Posterior cingulate gyrus (tissue), 11 donors: ENCODE results near the gene NLRP10.

Source experiments
- DNase-seq, 10 donors: peaks; one replicate each; pipeline versions ENCODE4 v3.0.0 to v3.0.0-alpha.2; 2020 to 2021; ENCODE audit warnings: mixed read lengths in 3 of 10
- intact Hi-C: fragments of 100-400 bp; cut with DNase I; formaldehyde crosslinking; loops from one replicate; pipeline ENCODE4 v1.15.1; 2023

Gene NLRP10

GRCh38 chr11:7977232-7977917, 12.1 kb upstream of the NLRP10 start:
- no peak for DNase-seq
- intact Hi-C loops = no loop called here

- intact Hi-C loops = no loop called here
- no peak for DNase-seq
Measured at GRCh38 chr11:7974668-7975067, 9.4 kb upstream of the NLRP10 start.

- no peak for DNase-seq
- intact Hi-C loops = no loop called here
Measured at GRCh38 chr11:7973011-7973410, 7.8 kb upstream of the NLRP10 start.

- DNase-seq = no peak
- intact Hi-C loops = no loop called here
Measured at GRCh38 chr11:7971846-7972245, 6.6 kb upstream of the NLRP10 start.

DNA sequence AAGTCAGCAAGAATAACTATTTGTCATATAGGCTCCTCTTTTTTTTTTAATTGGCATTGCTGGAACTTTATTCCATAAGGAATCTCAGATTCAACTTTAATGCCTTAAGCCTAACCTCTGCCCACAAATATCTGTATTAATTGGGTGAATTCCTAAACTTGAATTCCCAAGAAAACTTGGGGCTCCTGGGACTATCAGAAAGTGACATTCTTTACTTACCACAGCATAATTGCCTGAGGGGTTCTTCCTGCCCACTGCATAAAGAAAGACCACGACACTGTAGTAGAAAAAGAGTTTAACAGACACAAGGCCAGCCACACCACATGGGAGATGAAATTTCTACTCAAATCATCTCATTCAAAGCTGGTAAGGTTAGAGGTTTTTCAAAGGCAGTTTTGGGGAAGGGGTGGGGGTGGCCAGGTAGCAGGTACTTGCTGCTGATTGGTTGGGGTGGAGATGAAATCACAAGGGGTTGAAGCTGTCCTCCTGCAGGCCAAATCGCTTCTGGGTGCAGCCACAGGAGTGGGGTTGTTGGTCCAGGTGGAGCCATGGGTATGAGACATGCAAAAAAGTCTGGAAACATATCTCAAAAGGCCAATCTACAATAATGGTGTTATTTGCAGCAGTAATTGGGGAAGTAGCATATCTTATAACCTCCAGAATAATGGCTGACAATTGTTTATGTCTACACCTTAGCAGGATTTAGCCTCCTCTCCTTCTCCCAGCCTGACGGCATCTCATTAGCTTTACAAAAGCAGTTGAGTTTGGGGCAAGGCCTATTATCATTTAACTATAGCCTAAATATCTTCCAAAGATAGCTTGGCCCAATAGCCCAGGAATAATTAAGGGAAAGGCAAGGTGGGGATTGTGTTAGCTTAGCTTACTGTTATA, 4.8 kb upstream of the NLRP10 start:
- DNase-seq = no peak
- intact Hi-C loops = no loop called here

- intact Hi-C loops = no loop called here
- DNase-seq = no peak
Measured at GRCh38 chr11:7968686-7969085, 3.4 kb upstream of the NLRP10 start.

DNA sequence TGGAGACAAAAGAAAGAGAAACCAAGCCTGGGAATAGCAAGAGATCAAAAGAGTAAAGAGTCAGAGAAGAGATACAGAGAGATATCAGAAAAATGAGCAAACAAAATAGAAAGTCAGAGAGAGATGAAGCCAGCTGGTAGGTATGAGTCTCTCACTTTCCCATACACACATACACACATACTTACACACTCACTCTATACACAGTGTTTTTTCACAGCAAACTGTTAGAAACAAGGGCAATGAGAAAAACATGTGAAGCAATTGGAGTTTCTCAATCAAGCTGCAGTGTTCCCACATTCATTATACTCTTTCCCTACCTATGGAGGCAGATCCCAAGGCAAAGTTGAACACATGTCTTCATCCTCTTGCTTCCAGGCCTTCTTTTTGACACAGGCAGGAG, 2.6 kb upstream of the NLRP10 start:
- intact Hi-C loops = no loop called here
- DNase-seq = no peak

GRCh38 chr11:7967097-7967496, 1.9 kb upstream of the NLRP10 start:
- DNase-seq = no peak
- intact Hi-C loops = no loop called here

DNA sequence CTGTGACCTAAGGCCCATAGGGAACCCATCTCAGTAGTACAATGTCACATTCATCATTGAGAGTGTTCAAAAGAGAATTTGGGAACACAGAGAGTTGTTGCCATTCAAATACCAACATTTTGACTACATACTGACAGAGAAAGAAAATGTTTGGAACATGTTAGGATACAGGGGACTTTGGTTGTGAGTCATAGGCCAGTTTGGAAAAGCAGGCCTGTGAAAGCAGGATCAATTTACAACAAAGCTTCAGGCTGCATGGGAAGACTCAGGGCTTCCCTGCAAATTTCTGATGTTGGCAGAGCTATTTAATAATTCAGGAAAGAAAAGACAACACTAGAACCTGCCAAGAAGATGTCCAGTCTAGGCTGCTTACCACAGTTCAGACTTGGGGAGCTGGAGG, 374 bp downstream of the NLRP10 start:
- no peak for DNase-seq

GRCh38 chr11:7964261-7964660, 986 bp downstream of the NLRP10 start:
- intact Hi-C loops = no loop called here
- DNase-seq = no peak

More for the DNA sequence above, 374 bp downstream of the NLRP10 start:
- intact Hi-C loops = no loop called here

DNA sequence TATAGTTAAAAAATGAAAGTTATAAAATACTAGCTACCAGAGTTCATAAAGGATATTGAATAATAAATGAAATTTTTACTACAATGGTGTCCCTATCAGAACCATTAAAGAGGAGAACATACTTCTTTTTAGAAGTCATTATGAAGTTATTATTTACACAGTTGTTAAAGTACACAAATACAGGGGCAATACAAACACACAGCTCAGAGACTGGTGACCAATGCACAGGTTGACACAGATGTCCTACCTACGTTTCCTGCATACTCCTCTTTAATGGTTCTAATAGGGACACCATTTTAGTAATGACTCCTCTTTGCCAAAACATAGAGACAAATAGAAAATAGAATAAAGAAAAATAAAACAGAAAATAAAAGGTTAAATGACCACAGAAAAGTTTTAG, 10.1 kb downstream of the NLRP10 start:
- intact Hi-C loops = no loop called here
- no peak for DNase-seq

DNA sequence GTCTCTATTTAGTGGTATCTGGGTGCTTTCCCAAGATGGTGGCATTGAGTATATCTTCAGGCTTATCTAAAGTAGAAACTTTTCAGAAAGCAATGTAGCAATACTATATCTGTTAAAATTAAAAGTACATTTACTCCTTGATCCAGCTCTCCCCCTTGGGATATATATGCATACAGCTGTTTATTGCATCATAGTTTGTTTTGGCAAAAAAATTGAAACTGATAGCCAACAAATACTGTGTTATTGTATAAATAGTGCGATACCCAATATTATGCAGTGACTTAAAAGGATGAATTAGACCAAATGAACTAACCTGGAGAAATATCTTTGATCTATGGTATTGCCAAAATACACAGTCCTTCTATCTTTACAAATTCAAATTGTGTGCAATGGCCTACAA, 15.3 kb downstream of the NLRP10 start:
- DNase-seq = no peak
- intact Hi-C loops = no loop called here

GRCh38 chr11:7944123-7944522, 21.1 kb downstream of the NLRP10 start:
- intact Hi-C loops = no loop called here
- no peak for DNase-seq

- intact Hi-C loops = no loop called here
- no peak for DNase-seq
Measured at GRCh38 chr11:7941608-7942007, 23.6 kb downstream of the NLRP10 start, which contains the start of gene OR10A3. OR10A3 (minus strand) TSS chr11:7941708; CDS start chr11:7939520, 2,188 bp downstream.

DNA sequence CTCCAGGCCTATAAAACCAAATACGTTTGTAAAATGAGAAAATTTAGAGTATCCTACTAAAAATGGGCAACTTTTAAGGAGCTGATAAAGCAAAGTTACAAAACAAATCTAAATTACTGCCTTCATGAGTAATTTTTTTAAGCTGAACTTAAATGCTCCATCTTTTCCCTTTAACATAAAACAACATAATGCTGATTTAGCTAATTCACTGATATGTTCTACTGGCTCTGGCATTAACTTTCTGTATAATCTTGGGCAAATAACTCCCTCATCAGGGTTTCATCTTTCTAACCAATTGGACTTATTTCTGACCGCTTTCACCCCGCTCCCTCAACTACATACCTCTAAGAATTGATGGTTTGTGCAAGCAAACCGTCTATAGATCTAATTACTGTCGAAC, 24.1 kb downstream of the NLRP10 start:
- intact Hi-C loops = no loop called here

GRCh38 chr11:7936615-7937014, 28.6 kb downstream of the NLRP10 start:
- no peak for DNase-seq
- intact Hi-C loops = no loop called here

More for the DNA sequence above, 24.1 kb downstream of the NLRP10 start:
- DNase-seq = no peak

- DNase-seq = no peak
- intact Hi-C loops = no loop called here
Measured at GRCh38 chr11:7931168-7931567, 34.1 kb downstream of the NLRP10 start, which contains the start of gene OR10A6. OR10A6 (minus strand) TSS chr11:7931268; CDS start chr11:7928662, 2,606 bp downstream.

GRCh38 chr11:7927635-7928034, 37.6 kb downstream of the NLRP10 start:
- intact Hi-C loops = no loop called here
- no peak for DNase-seq

- DNase-seq = no peak
Measured at GRCh38 chr11:7924536-7924935, 40.7 kb downstream of the NLRP10 start.

GRCh38 chr11:7918141-7918540, 47.1 kb downstream of the NLRP10 start:
- no peak for DNase-seq
- intact Hi-C loops = no loop called here

More at GRCh38 chr11:7924536-7924935, 40.7 kb downstream of the NLRP10 start:
- intact Hi-C loops = no loop called here
